ENCODE data around the gene ARID1B. TPM values are rescaled to one million over a fixed set of nuclear protein-coding genes. Genes with fewer than 3 reads are reported as not detected.

ARID1B gene
- total RNA-seq, 1 experiment from 2014 or later, result 86.3 TPM

GRCh38 chr6:157104803-157105202 lies 327.6 kb downstream of the ARID1B start:
- TF ChIP-seq CTCF (conservative IDR thresholded peaks at IDR 0.05; ENCODE audit: low read depth, low read length) (no peak), EZH2 (IDR thresholded peaks at IDR 0.05; ENCODE audit: borderline replicate concordance, low read depth, low read length, poor library complexity, severe bottlenecking) (no peak)
- DNase-seq (ENCODE audit: low spot score), result no peak

DNA sequence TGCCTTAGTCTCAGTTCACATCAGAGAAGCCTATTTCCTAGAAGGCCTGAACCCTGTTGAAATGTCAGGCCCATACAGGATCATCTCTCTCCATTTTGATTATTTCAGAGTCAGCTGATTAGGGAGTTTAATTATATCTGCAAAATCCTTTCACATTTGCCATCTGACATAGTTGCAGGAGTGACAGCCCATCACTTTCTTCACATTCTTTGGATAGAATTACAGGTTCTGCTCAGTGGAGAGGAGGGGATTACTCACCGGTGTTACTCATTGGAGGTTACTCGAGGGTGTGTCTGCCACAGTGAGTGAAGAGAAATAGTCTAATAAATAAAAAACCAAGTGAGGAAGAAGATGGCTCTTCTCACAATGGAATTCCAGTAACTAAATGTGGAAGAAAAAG lies 329.3 kb downstream of the ARID1B start:
- TF ChIP-seq CTCF (conservative IDR thresholded peaks at IDR 0.05; ENCODE audit: low read depth, low read length), result no peak
- TF ChIP-seq EZH2 (IDR thresholded peaks at IDR 0.05; ENCODE audit: borderline replicate concordance, low read depth, low read length, poor library complexity, severe bottlenecking), result no peak
- H3K4me3 ChIP-seq (ENCODE audit: low read depth, low read length, poor library complexity, severe bottlenecking), result no peak overlapping the region
- no peaks in the 10 kb centered on the region for H3K36me3 ChIP-seq (ENCODE audit: insufficient read depth, low read length, poor library complexity, severe bottlenecking)
- ChIA-PET POLR2A (ENCODE audit: low non-redundant PET) (no interaction called here), CTCF (no interaction called here)
- H3K27ac ChIP-seq (ENCODE audit: low read depth, low read length, poor library complexity, severe bottlenecking), result no peak overlapping the region
- H3K9me3 ChIP-seq (ENCODE audit: low read depth, low read length, poor library complexity, severe bottlenecking), result no peaks in the 10 kb centered on the region
- no peak for DNase-seq (ENCODE audit: low spot score)
- H3K27me3 ChIP-seq (replicated peaks; ENCODE audit: insufficient read depth, low read depth, low read length, poor library complexity), result no peaks in the 10 kb centered on the region
- intact Hi-C loops (cut with micrococcal nuclease; ENCODE audit: unreplicated experiment), result no loop called here
- peaks cover 8% of the 10 kb centered on the region for H3K4me1 ChIP-seq (ENCODE audit: insufficient read depth, low read length, poor library complexity, severe bottlenecking)
- no TSS peak for BruUV-seq (replicated peaks)

More at GRCh38 chr6:157104803-157105202, 327.6 kb downstream of the ARID1B start:
- Histone ChIP-seq H3K9me3 (ENCODE audit: low read depth, low read length, poor library complexity, severe bottlenecking) (no peaks in the 10 kb centered on the region), H3K27ac (ENCODE audit: low read depth, low read length, poor library complexity, severe bottlenecking) (no peak overlapping the region), H3K4me1 (ENCODE audit: insufficient read depth, low read length, poor library complexity, severe bottlenecking) (peaks cover 8% of the 10 kb centered on the region), H3K4me3 (ENCODE audit: low read depth, low read length, poor library complexity, severe bottlenecking) (no peak overlapping the region), H3K27me3 (replicated peaks; ENCODE audit: insufficient read depth, low read depth, low read length, poor library complexity) (no peaks in the 10 kb centered on the region), H3K36me3 (ENCODE audit: insufficient read depth, low read length, poor library complexity, severe bottlenecking) (no peaks in the 10 kb centered on the region)
- no TSS peak for BruUV-seq (replicated peaks)
- intact Hi-C loops (cut with micrococcal nuclease; ENCODE audit: unreplicated experiment), result no loop called here
- CTCF ChIA-PET, result interaction anchor here (0.6 kb wide), 1 partner anchor 666 kb away, joined by 3 read pairs; no protein-coding TSS in a partner anchor
- POLR2A ChIA-PET (ENCODE audit: low non-redundant PET), result no interaction called here

- Histone ChIP-seq H3K27me3 (replicated peaks; ENCODE audit: insufficient read depth, low read depth, low read length, poor library complexity) (no peaks in the 10 kb centered on the region), H3K36me3 (ENCODE audit: insufficient read depth, low read length, poor library complexity, severe bottlenecking) (no peaks in the 10 kb centered on the region), H3K4me3 (ENCODE audit: low read depth, low read length, poor library complexity, severe bottlenecking) (no peak overlapping the region), H3K27ac (ENCODE audit: low read depth, low read length, poor library complexity, severe bottlenecking) (no peak overlapping the region), H3K9me3 (ENCODE audit: low read depth, low read length, poor library complexity, severe bottlenecking) (no peaks in the 10 kb centered on the region), H3K4me1 (ENCODE audit: insufficient read depth, low read length, poor library complexity, severe bottlenecking) (peaks cover 8% of the 10 kb centered on the region)
- intact Hi-C loops (cut with micrococcal nuclease; ENCODE audit: unreplicated experiment), result no loop called here
- BruUV-seq (replicated peaks), result no TSS peak
- DNase-seq (ENCODE audit: low spot score), result no peak
- ChIA-PET POLR2A (ENCODE audit: low non-redundant PET) (no interaction called here), CTCF (no interaction called here)
- no peak for TF ChIP-seq CTCF (conservative IDR thresholded peaks at IDR 0.05; ENCODE audit: low read depth, low read length)
- no peak for TF ChIP-seq EZH2 (IDR thresholded peaks at IDR 0.05; ENCODE audit: borderline replicate concordance, low read depth, low read length, poor library complexity, severe bottlenecking)
These were observed 330.4 kb downstream of the ARID1B start for GRCh38 chr6:157107571-157107914.
